ENCODE measurements around the gene NANOS2. TPM values are rescaled to one million over a fixed set of nuclear protein-coding genes. Genes with fewer than 3 reads are reported as not detected.

Gene NANOS2
- total RNA-seq, 1 experiment from 2014 or later: not detected

DNA sequence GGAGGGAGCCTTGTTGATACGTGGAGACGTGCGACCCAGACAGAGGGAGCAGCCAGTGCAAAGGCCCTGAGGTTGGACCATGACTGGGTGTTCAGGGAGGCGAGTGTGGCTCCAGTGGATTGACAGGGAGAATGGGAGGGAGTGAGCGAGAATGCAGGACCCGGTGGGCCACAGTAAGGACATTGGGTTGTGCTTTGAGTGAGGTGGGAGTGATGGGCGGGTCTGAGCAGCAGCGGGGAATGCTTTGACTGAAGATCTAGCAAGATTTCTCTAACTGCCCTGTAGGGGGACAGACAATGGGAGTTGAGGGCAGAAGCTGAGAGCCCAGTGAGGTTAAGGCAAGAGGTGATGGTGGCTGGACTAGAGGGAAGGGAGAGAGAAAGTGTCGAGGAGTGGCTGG lies 7.7 kb upstream of the NANOS2 start:
- Histone ChIP-seq H3K9me3 (ENCODE audit: low read length) (no peaks in the 10 kb centered on the region), H3F3A (ENCODE audit: low read length, unreplicated experiment) (no peaks in the 10 kb centered on the region), H3K4me1 (ENCODE audit: insufficient read depth, low read length) (no peaks in the 10 kb centered on the region), H2AFZ (ENCODE audit: low read length) (no peak overlapping the region), H3K27me3 (ENCODE audit: low read length) (no peaks in the 10 kb centered on the region), H3K9me2 (replicated peaks; ENCODE audit: low read length) (no peaks in the 10 kb centered on the region), H3K36me3 (ENCODE audit: low read depth, low read length) (no peaks in the 10 kb centered on the region), H3K27ac (ENCODE audit: low read length) (no peak overlapping the region), H4K20me1 (ENCODE audit: low read length) (no peaks in the 10 kb centered on the region), H3K4me3 (ENCODE audit: low read length) (no peak overlapping the region), H3K4me2 (ENCODE audit: low read length) (no peak overlapping the region), H3K9ac (ENCODE audit: low read length) (no peak overlapping the region), H3K79me2 (ENCODE audit: low read length) (no peaks in the 10 kb centered on the region)
- ChIA-PET POLR2A (ENCODE audit: unreplicated experiment) (no interaction called here), CTCF (no interaction called here)
- ATAC-seq: no peak
- TF ChIP-seq, protein P1, sequence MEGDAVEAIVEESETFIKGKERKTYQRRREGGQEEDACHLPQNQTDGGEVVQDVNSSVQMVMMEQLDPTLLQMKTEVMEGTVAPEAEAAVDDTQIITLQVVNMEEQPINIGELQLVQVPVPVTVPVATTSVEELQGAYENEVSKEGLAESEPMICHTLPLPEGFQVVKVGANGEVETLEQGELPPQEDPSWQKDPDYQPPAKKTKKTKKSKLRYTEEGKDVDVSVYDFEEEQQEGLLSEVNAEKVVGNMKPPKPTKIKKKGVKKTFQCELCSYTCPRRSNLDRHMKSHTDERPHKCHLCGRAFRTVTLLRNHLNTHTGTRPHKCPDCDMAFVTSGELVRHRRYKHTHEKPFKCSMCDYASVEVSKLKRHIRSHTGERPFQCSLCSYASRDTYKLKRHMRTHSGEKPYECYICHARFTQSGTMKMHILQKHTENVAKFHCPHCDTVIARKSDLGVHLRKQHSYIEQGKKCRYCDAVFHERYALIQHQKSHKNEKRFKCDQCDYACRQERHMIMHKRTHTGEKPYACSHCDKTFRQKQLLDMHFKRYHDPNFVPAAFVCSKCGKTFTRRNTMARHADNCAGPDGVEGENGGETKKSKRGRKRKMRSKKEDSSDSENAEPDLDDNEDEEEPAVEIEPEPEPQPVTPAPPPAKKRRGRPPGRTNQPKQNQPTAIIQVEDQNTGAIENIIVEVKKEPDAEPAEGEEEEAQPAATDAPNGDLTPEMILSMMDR (conservative IDR thresholded peaks at IDR 0.05; ENCODE audit: low read depth, low read length): 0 out of 2 replicates have a peak, but pooled peaks have one; percentile 16
- no peak for TF ChIP-seq EZH2 (IDR thresholded peaks at IDR 0.05; ENCODE audit: low read length, unreplicated experiment)
- peak; percentile 11 for DNase-seq
- intact Hi-C loops (cut with micrococcal nuclease): loop anchor here (10.0 kb wide), 1 partner anchor 73 kb away; the partner anchor contains the start of gene CCDC61
- BruUV-seq (replicated peaks): no TSS peak

DNA sequence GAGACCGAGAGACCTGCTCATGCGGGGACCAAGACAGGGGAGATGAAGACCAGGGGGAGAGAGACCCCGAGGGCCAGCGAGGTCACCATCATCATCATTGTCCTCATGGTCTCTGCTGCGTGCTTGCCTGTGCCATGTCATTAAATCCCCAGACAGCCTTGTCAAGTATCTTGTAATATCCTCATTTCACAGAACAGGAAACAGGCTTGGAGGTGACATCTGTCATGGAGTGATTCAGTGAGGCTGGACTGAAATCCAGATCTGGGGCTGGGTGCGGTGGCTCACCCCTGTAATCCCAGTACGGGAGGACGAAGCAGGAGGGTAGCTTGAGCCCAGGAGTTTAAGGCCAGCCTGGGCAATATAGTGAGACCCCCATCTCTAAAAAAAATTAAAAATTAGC lies 5.9 kb upstream of the NANOS2 start:
- intact Hi-C loops (cut with micrococcal nuclease): loop anchor here (10.0 kb wide), 1 partner anchor 74 kb away; the partner anchor contains the start of gene CCDC61
- Histone ChIP-seq H3K4me2 (ENCODE audit: low read length) (no peak overlapping the region), H3K4me3 (ENCODE audit: low read length) (no peak overlapping the region), H3K9me3 (ENCODE audit: low read length) (no peaks in the 10 kb centered on the region), H3F3A (ENCODE audit: low read length, unreplicated experiment) (no peaks in the 10 kb centered on the region), H3K4me1 (ENCODE audit: insufficient read depth, low read length) (no peaks in the 10 kb centered on the region), H3K79me2 (ENCODE audit: low read length) (no peaks in the 10 kb centered on the region), H4K20me1 (ENCODE audit: low read length) (no peaks in the 10 kb centered on the region), H3K27ac (ENCODE audit: low read length) (no peak overlapping the region), H3K9me2 (replicated peaks; ENCODE audit: low read length) (no peaks in the 10 kb centered on the region), H3K9ac (ENCODE audit: low read length) (no peak overlapping the region), H3K27me3 (ENCODE audit: low read length) (no peaks in the 10 kb centered on the region), H2AFZ (ENCODE audit: low read length) (no peak overlapping the region), H3K36me3 (ENCODE audit: low read depth, low read length) (no peaks in the 10 kb centered on the region)
- DNase-seq: no peak
- BruUV-seq (replicated peaks): no TSS peak
- CTCF ChIA-PET: no interaction called here
- no peak for ATAC-seq
- no peak for TF ChIP-seq EZH2phosphoT487 (IDR thresholded peaks at IDR 0.05; ENCODE audit: borderline replicate concordance, low read length)
- TF ChIP-seq, protein P1 (conservative IDR thresholded peaks at IDR 0.05; ENCODE audit: low read depth, low read length): no peak
- no peak for TF ChIP-seq EZH2 (IDR thresholded peaks at IDR 0.05; ENCODE audit: low read length, unreplicated experiment)
- POLR2A ChIA-PET (ENCODE audit: unreplicated experiment): no interaction called here

DNA sequence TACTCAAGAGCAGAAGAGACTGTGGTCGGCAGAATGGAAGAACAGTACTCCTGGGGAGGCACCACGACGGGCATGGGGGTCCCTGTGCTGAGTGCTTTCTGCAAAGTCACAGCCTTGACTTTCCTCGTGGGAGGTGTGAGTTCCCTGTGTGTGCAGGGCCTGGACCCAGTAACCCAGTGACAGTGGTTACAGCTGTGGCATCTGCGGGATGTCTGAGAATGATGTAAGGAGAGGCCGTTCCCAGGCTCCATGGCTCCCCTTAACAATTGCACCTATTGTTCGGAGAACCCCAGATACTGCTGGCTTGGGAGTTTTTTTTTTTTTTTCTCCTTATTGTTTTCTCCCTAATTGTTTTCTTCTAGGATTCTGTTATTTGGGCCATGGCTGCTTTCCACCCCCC lies 5.1 kb upstream of the NANOS2 start:
- CTCF ChIA-PET: interaction anchor here (0.6 kb wide), 1 partner anchor 568 kb away, joined by 3 read pairs; no protein-coding TSS in a partner anchor
- ATAC-seq (no peak), DNase-seq (no peak)
- TF ChIP-seq, protein P1 (conservative IDR thresholded peaks at IDR 0.05; ENCODE audit: low read depth, low read length): no peak
- TF ChIP-seq EZH2 (IDR thresholded peaks at IDR 0.05; ENCODE audit: low read length, unreplicated experiment) (no peak), EZH2phosphoT487 (IDR thresholded peaks at IDR 0.05; ENCODE audit: borderline replicate concordance, low read length) (no peak)
- intact Hi-C loops (cut with micrococcal nuclease): loop anchor here (10.0 kb wide), 1 partner anchor 75 kb away; the partner anchor contains the start of gene CCDC61
- Histone ChIP-seq H3K9me3 (ENCODE audit: low read length) (no peaks in the 10 kb centered on the region), H2AFZ (ENCODE audit: low read length) (no peak overlapping the region), H3K79me2 (ENCODE audit: low read length) (no peaks in the 10 kb centered on the region), H4K20me1 (ENCODE audit: low read length) (no peaks in the 10 kb centered on the region), H3K27me3 (ENCODE audit: low read length) (no peaks in the 10 kb centered on the region), H3K9me2 (replicated peaks; ENCODE audit: low read length) (no peaks in the 10 kb centered on the region), H3K36me3 (ENCODE audit: low read depth, low read length) (no peaks in the 10 kb centered on the region), H3K9ac (ENCODE audit: low read length) (no peak overlapping the region), H3K4me2 (ENCODE audit: low read length) (no peak overlapping the region), H3K27ac (ENCODE audit: low read length) (no peak overlapping the region), H3K4me1 (ENCODE audit: insufficient read depth, low read length) (no peaks in the 10 kb centered on the region), H3K4me3 (ENCODE audit: low read length) (no peak overlapping the region), H3F3A (ENCODE audit: low read length, unreplicated experiment) (no peaks in the 10 kb centered on the region)
- POLR2A ChIA-PET (ENCODE audit: unreplicated experiment): no interaction called here
- no TSS peak for BruUV-seq (replicated peaks)
